HepG2 (cell line): ENCODE measurements around the gene WDR62. TPM values are rescaled to one million over a fixed set of nuclear protein-coding genes. Genes with fewer than 3 reads are reported as not detected.

Source experiments
- ARHGAP35 ChIP-seq: sonication (generic); formaldehyde crosslinking; IDR thresholded peaks from 2 replicates; pipeline ENCODE4 v1.9.0; 2022; ENCODE audit warnings: mild to moderate bottlenecking, inconsistent platforms, moderate library complexity, missing genetic modification reagents, borderline replicate concordance
- EP300 ChIP-seq, 3 experiments: sonication (generic) in 1 of 3; formaldehyde crosslinking in 1 of 3; IDR thresholded peaks; 2 replicates each; pipeline versions ENCODE4 v1.5.1 to v1.6.1; 2011 to 2020; ENCODE audit warnings: low read depth in 2 of 3, low read length in 2 of 3, borderline replicate concordance in 1 of 3, improper control_type of control experiment in 1 of 3, mild to moderate bottlenecking in 1 of 3, missing genetic modification reagents in 1 of 3, moderate library complexity in 1 of 3
- FOXK1 ChIP-seq: sonication (generic); formaldehyde crosslinking; IDR thresholded peaks from 2 replicates; pipeline ENCODE4 v1.4.0; 2020; ENCODE audit warnings: low read depth, missing genetic modification reagents, borderline replicate concordance
- GATAD2A ChIP-seq: IDR thresholded peaks from 2 replicates; pipeline ENCODE4 v1.6.1; 2016
- HNF4G ChIP-seq, 2 experiments: sonication (generic) in 1 of 2; formaldehyde crosslinking in 1 of 2; IDR thresholded peaks; 2 replicates each; pipeline versions ENCODE4 v1.4.0 to v1.6.1; 2011 to 2020; ENCODE audit warnings: borderline replicate concordance in 2 of 2, low read depth in 2 of 2, mild to moderate bottlenecking in 2 of 2, low read length in 1 of 2, missing genetic modification reagents in 1 of 2, moderate library complexity in 1 of 2
- JARID2 ChIP-seq: sonication (generic); formaldehyde crosslinking; IDR thresholded peaks from 2 replicates; pipeline ENCODE4 v1.8.1; 2023; ENCODE audit warnings: missing genetic modification reagents, inconsistent platforms; ENCODE audit not compliant: insufficient replicate concordance
- MED8 ChIP-seq: sonication (generic); formaldehyde crosslinking; IDR thresholded peaks from 2 replicates; pipeline ENCODE4 v1.8.1; 2023; ENCODE audit warnings: mild to moderate bottlenecking, missing genetic modification reagents; ENCODE audit not compliant: insufficient replicate concordance
- MIER2 ChIP-seq: IDR thresholded peaks from 2 replicates; pipeline ENCODE4 v1.6.1; 2016; ENCODE audit warnings: missing biosample characterization, missing genetic modification reagents
- MZF1 ChIP-seq: sonication (generic); formaldehyde crosslinking; IDR thresholded peaks from 2 replicates; pipeline ENCODE4 v1.8.1; 2023; ENCODE audit warnings: mild to moderate bottlenecking, missing genetic modification reagents, borderline replicate concordance
- SMAD1 ChIP-seq: sonication (generic); formaldehyde crosslinking; IDR thresholded peaks from 2 replicates; pipeline ENCODE4 v1.4.0; 2020; ENCODE audit warnings: missing genetic modification reagents, low read depth, mild to moderate bottlenecking, borderline replicate concordance
- SRSF4 ChIP-seq: fragments of 200-400 bp; formaldehyde crosslinking; IDR thresholded peaks from one replicate; pipeline ENCODE4 v1.6.1; 2018; ENCODE audit warnings: mild to moderate bottlenecking, low read depth, low read length, moderate library complexity; ENCODE audit not compliant: poor library complexity, severe bottlenecking
- ZFP62 ChIP-seq: sonication (generic); formaldehyde crosslinking; IDR thresholded peaks from 2 replicates; pipeline ENCODE4 v1.4.0; 2020; ENCODE audit warnings: missing genetic modification reagents
- ZFP82 ChIP-seq: sonication (generic); formaldehyde crosslinking; IDR thresholded peaks from 2 replicates; pipeline ENCODE4 v1.5.1; 2020; ENCODE audit warnings: mild to moderate bottlenecking, missing genetic modification reagents, borderline replicate concordance
- ZNF510 ChIP-seq: sonication (generic); formaldehyde crosslinking; IDR thresholded peaks from 2 replicates; pipeline ENCODE4 v1.4.0; 2020; ENCODE audit warnings: low read depth, mild to moderate bottlenecking, missing genetic modification reagents
- ZNF546 ChIP-seq: sonication (generic); formaldehyde crosslinking; conservative IDR thresholded peaks from 2 replicates; pipeline ENCODE4 v1.8.1; 2023; ENCODE audit warnings: mild to moderate bottlenecking, missing genetic modification reagents
- ZNF564 ChIP-seq: sonication (generic); formaldehyde crosslinking; IDR thresholded peaks from 2 replicates; pipeline ENCODE4 v1.8.1; 2023; ENCODE audit warnings: mild to moderate bottlenecking, missing genetic modification reagents
- ZNF747 ChIP-seq: sonication (generic); formaldehyde crosslinking; IDR thresholded peaks from 2 replicates; pipeline ENCODE4 v1.8.1; 2023; ENCODE audit warnings: missing genetic modification reagents, mild to moderate bottlenecking, borderline replicate concordance
- ZNF788 ChIP-seq: sonication (generic); formaldehyde crosslinking; IDR thresholded peaks from 2 replicates; pipeline ENCODE4 v1.5.0; 2020; ENCODE audit warnings: mild to moderate bottlenecking, missing genetic modification reagents, borderline replicate concordance
- polyA plus RNA-seq, 8 experiments: library from polyadenylated mRNA; depleted of rRNA in 3 of 8; stranded (reverse) in 7 of 8; unstranded in 1 of 8; fragments of >200 nt; fragmentation: Illumina TruSeq in 4 of 8; extraction: Trizol in 4 of 8; gene quantifications; 2 replicates each; pipeline versions ENCODE4 v1.2.1 to v1.2.3, GENCODE V29; 2011 to 2016; ENCODE audit warnings: low read depth in 4 of 8, missing spikeins in 1 of 8, mixed read lengths in 1 of 8; ENCODE audit not compliant: insufficient read depth in 1 of 8
- total RNA-seq, 5 experiments: library from RNA; depleted of rRNA; stranded (reverse); fragments of >200 nt; fragmentation: Illumina TruSeq; extraction: Trizol; gene quantifications; 2 replicates each; pipeline ENCODE4 v1.2.3, GENCODE V29; 2016; ENCODE audit warnings: low read depth in 1 of 5
- TF ChIP-seq, protein P1 (sequence below): sonication (generic); IDR thresholded peaks from 2 replicates; pipeline ENCODE4 v1.6.1; 2016; ENCODE audit warnings: low read depth, borderline replicate concordance
- TF ChIP-seq, protein P2 (sequence below): sonication (generic); formaldehyde crosslinking; IDR thresholded peaks from 2 replicates; pipeline ENCODE4 v1.5.0; 2020; ENCODE audit warnings: mild to moderate bottlenecking, missing genetic modification reagents, moderate library complexity
- TF ChIP-seq, protein P3 (sequence below): fragments of 450-650 bp; IDR thresholded peaks from 2 replicates; pipeline ENCODE4 v1.6.1; 2016
- TF ChIP-seq, protein P4 (sequence below): sonication (generic); formaldehyde crosslinking; IDR thresholded peaks from 2 replicates; pipeline ENCODE4 v1.5.0; 2020; ENCODE audit warnings: missing genetic modification reagents, mild to moderate bottlenecking, borderline replicate concordance

WDR62 gene
- total and polyA plus RNA-seq, 2 of the 13 experiments (the other 11 are each of a cell fraction or from before 2014, with no cell fraction given) = 5.8 to 12.5 TPM

DNA sequence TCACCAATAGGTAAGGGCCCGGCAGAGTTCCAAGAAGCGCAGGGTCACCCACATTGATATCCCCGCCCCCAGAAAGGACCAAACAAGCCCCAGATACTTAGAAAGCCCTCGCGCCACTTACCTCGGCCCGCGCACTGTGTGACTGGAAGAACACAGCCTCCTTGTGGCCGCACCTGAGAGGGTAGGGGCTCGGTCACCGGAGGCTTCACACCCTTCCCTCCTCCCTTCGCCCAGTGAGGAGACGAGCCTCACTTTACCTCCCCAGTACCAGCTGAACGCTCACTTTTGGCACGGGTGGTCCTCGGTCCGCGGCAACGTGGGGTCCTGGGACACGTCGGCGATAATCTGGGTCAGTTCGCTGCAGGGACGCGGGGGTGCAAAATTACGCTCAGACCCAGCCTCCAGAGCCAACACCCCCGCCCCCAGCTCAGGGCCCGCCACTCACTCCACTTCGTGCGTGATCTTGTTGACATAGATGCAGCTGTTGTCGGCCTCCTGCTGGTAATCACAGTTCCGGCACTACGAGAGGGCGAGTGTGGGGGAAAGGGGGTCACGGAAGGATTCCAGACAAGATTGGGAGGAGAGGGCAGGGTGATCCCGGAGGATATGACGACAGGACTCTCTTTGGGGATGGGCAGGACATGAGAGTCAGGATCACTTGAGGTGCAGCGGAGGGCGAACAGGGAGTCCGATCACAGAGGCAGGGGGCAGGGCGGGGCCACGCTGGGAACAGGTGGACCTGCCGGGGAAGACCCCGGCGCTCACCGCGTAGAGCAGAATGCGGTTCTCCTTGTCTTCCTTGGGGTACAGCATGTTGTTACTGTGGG, 59.4 kb downstream of the WDR62 start (continued):
- TF ChIP-seq, protein P1, sequence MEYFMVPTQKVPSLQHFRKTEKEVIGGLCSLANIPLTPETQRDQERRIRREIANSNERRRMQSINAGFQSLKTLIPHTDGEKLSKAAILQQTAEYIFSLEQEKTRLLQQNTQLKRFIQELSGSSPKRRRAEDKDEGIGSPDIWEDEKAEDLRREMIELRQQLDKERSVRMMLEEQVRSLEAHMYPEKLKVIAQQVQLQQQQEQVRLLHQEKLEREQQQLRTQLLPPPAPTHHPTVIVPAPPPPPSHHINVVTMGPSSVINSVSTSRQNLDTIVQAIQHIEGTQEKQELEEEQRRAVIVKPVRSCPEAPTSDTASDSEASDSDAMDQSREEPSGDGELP = peak; percentile 62; the same call in 1 of the 2 replicates
- no peak for TF ChIP-seq ZNF747 (CRISPR knock-in tag)
- TF ChIP-seq ZNF564 = 0 out of 2 replicates have a peak, but pooled peaks have one; percentile 40
- no peak for TF ChIP-seq MIER2
- TF ChIP-seq ARHGAP35 (CRISPR knock-in tag) = no peak
- TF ChIP-seq MZF1 (CRISPR knock-in tag) = no peak
- TF ChIP-seq, protein P2, sequence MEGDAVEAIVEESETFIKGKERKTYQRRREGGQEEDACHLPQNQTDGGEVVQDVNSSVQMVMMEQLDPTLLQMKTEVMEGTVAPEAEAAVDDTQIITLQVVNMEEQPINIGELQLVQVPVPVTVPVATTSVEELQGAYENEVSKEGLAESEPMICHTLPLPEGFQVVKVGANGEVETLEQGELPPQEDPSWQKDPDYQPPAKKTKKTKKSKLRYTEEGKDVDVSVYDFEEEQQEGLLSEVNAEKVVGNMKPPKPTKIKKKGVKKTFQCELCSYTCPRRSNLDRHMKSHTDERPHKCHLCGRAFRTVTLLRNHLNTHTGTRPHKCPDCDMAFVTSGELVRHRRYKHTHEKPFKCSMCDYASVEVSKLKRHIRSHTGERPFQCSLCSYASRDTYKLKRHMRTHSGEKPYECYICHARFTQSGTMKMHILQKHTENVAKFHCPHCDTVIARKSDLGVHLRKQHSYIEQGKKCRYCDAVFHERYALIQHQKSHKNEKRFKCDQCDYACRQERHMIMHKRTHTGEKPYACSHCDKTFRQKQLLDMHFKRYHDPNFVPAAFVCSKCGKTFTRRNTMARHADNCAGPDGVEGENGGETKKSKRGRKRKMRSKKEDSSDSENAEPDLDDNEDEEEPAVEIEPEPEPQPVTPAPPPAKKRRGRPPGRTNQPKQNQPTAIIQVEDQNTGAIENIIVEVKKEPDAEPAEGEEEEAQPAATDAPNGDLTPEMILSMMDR (CRISPR knock-in tag) = peak; percentile 23
- peak; percentile 18; the same call in 1 of the 2 replicates for TF ChIP-seq ZFP82 (CRISPR knock-in tag)
- peak; percentile 86; the same call in 1 of the 2 replicates for TF ChIP-seq SMAD1 (CRISPR knock-in tag)
- no peak for TF ChIP-seq ZFP62 (CRISPR knock-in tag)
- no peak for TF ChIP-seq EP300 (IDR thresholded peaks at IDR 0.05; ENCODE audit: low read depth in 2 of 2, low read length in 2 of 2)
- no peak for TF ChIP-seq EP300 (CRISPR knock-in tag; IDR thresholded peaks at IDR 0.05; ENCODE audit: borderline replicate concordance)
- TF ChIP-seq MED8 (CRISPR knock-in tag) = no peak
- TF ChIP-seq JARID2 (CRISPR knock-in tag) = no peak
- no peak for TF ChIP-seq ZNF546 (CRISPR knock-in tag)
- no peak for TF ChIP-seq HNF4G (IDR thresholded peaks at IDR 0.05; ENCODE audit: borderline replicate concordance, low read depth, low read length)
- no peak for TF ChIP-seq HNF4G (CRISPR knock-in tag; IDR thresholded peaks at IDR 0.05; ENCODE audit: borderline replicate concordance, low read depth)
- TF ChIP-seq ZNF788 (CRISPR knock-in tag) = no peak
- TF ChIP-seq, protein P3, sequence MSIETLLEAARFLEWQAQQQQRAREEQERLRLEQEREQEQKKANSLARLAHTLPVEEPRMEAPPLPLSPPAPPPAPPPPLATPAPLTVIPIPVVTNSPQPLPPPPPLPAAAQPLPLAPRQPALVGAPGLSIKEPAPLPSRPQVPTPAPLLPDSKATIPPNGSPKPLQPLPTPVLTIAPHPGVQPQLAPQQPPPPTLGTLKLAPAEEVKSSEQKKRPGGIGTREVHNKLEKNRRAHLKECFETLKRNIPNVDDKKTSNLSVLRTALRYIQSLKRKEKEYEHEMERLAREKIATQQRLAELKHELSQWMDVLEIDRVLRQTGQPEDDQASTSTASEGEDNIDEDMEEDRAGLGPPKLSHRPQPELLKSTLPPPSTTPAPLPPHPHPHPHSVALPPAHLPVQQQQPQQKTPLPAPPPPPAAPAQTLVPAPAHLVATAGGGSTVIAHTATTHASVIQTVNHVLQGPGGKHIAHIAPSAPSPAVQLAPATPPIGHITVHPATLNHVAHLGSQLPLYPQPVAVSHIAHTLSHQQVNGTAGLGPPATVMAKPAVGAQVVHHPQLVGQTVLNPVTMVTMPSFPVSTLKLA = no peak
- no peak for TF ChIP-seq FOXK1 (CRISPR knock-in tag)
- no peak for TF ChIP-seq ZNF510 (CRISPR knock-in tag)
- no peak for TF ChIP-seq GATAD2A
- TF ChIP-seq, protein P4, sequence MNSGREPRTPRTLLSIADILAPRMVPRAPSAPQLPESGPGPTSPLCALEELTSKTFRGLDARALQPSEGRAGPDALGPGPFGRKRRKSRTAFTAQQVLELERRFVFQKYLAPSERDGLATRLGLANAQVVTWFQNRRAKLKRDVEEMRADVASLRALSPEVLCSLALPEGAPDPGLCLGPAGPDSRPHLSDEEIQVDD (CRISPR knock-in tag) = no peak
- no peak for TF ChIP-seq SRSF4
